ENCODE results near the gene SMIM20.

Gene SMIM20

DNA sequence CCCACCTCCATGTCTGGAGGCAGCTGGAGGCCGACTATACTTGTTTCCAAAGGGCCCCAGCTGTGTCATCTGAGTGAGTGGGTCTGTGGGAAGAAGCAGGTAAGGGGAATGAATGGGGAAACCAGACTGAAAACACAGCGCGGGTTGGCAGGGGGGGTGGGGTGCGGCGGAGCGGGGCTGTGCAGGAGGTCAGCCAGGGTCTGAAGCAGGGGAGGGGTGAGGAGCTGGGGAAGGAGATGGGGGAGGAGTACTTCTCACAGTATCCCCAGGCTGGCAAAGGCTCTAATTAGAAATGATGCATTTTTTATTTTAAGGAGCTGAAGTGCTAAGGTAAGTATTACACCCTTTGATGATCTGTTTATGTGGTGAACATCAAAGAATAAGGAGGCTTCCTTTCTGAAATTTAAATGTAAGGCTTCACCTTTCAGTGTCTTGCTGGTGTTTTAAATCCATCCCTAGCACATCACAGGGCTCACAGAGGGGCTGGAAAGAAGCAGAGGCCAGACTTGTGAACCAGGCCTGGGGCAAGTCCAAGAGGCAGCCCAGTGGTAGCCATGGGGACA is 37.5 kb downstream of the SMIM20 start:
- Histone ChIP-seq H3K4me3 (ENCODE audit: insufficient read depth, low read length, poor library complexity, severe bottlenecking) (no peak overlapping the region), H3K9me3 (ENCODE audit: insufficient read depth, low read length) (no peaks in the 10 kb centered on the region), H3K36me3 (ENCODE audit: low read length) (no peaks in the 10 kb centered on the region), H3K79me2 (ENCODE audit: insufficient read depth, low read length) (no peaks in the 10 kb centered on the region), H3K9ac (ENCODE audit: low read length) (no peak overlapping the region), H3K27me3 (ENCODE audit: low read length) (no peaks in the 10 kb centered on the region), H3K4me2 (ENCODE audit: low read depth, low read length, poor library complexity, severe bottlenecking) (no peak overlapping the region), H3F3A (ENCODE audit: insufficient read depth) (no peaks in the 10 kb centered on the region), H3K9me2 (replicated peaks; ENCODE audit: insufficient read depth, low read length) (no peaks in the 10 kb centered on the region), H3K27ac (ENCODE audit: low read depth, low read length) (no peak overlapping the region), H4K20me1 (ENCODE audit: low read depth, low read length) (no peaks in the 10 kb centered on the region), H2AFZ (ENCODE audit: low read depth, low read length, severe bottlenecking) (no peak overlapping the region)
- no peak for TF ChIP-seq EZH2phosphoT487 (conservative IDR thresholded peaks at IDR 0.05; ENCODE audit: low read length)
- TF ChIP-seq, protein P1, sequence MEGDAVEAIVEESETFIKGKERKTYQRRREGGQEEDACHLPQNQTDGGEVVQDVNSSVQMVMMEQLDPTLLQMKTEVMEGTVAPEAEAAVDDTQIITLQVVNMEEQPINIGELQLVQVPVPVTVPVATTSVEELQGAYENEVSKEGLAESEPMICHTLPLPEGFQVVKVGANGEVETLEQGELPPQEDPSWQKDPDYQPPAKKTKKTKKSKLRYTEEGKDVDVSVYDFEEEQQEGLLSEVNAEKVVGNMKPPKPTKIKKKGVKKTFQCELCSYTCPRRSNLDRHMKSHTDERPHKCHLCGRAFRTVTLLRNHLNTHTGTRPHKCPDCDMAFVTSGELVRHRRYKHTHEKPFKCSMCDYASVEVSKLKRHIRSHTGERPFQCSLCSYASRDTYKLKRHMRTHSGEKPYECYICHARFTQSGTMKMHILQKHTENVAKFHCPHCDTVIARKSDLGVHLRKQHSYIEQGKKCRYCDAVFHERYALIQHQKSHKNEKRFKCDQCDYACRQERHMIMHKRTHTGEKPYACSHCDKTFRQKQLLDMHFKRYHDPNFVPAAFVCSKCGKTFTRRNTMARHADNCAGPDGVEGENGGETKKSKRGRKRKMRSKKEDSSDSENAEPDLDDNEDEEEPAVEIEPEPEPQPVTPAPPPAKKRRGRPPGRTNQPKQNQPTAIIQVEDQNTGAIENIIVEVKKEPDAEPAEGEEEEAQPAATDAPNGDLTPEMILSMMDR (IDR thresholded peaks at IDR 0.05; ENCODE audit: insufficient read depth, low read length, poor library complexity, severe bottlenecking): no peak

DNA sequence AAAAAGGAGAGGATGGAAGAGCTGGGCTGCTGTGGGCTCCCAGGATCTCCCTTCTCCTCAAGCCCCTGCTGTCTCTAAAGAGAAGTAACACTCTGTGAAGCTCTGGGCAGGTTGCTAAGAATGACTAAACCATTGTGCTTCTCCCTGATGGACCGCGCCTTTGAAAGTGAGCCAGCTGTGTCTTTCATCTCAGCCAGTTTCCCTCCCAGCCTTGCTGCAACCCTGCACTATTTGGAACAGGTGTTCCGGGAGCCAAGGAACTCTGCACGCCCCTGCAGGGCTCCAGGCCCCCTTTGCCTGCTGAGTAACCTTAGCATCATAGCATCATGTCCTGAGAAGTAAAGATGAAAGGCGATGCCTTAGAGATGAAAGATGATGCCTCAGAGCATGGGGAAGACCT is 39.7 kb downstream of the SMIM20 start:
- Histone ChIP-seq H4K20me1 (ENCODE audit: low read depth, low read length) (no peaks in the 10 kb centered on the region), H3F3A (ENCODE audit: insufficient read depth) (no peaks in the 10 kb centered on the region), H3K9me3 (ENCODE audit: insufficient read depth, low read length) (no peaks in the 10 kb centered on the region), H3K9me2 (replicated peaks; ENCODE audit: insufficient read depth, low read length) (no peaks in the 10 kb centered on the region), H3K4me3 (ENCODE audit: insufficient read depth, low read length, poor library complexity, severe bottlenecking) (no peak overlapping the region), H3K36me3 (ENCODE audit: low read length) (no peaks in the 10 kb centered on the region), H3K27me3 (ENCODE audit: low read length) (no peaks in the 10 kb centered on the region), H2AFZ (ENCODE audit: low read depth, low read length, severe bottlenecking) (no peak overlapping the region), H3K9ac (ENCODE audit: low read length) (no peak overlapping the region), H3K79me2 (ENCODE audit: insufficient read depth, low read length) (no peaks in the 10 kb centered on the region), H3K27ac (ENCODE audit: low read depth, low read length) (no peak overlapping the region), H3K4me2 (ENCODE audit: low read depth, low read length, poor library complexity, severe bottlenecking) (no peak overlapping the region)
- no peak for TF ChIP-seq EZH2phosphoT487 (conservative IDR thresholded peaks at IDR 0.05; ENCODE audit: low read length)
- TF ChIP-seq, protein P1 (IDR thresholded peaks at IDR 0.05; ENCODE audit: insufficient read depth, low read length, poor library complexity, severe bottlenecking): no peak

DNA sequence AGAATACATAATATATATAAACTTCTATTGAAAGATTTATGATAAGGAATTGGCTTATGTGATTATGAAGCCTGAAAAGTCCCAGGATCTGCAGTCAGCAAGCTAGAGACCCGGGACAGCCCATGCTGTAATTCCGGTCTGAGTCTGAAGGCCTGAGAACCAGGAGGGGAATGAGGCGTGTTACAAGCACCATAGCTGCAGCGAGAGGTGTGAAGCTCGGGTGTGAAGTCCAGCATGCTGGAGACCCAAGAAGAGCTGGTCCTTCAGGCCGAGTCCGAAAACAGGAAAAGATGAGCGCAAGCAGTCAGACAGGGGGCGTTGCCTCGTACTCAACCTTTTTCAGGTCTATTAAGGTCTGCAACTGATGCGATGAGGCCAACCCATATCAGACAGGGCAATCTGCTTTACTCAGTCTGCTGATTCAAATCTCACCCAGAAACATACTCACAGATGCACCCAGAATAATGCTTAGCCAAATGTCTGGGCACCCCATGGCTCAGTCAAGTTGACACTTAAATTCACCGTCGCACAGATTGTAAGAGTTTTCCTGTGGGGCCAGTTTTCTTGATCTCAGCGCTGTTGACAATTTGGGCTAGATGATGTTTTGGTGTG is 40.4 kb downstream of the SMIM20 start:
- no peak overlapping the region for H3K27ac ChIP-seq (ENCODE audit: low read depth, low read length)
- no peak overlapping the region for H3K4me2 ChIP-seq (ENCODE audit: low read depth, low read length, poor library complexity, severe bottlenecking)
- H3K9ac ChIP-seq (ENCODE audit: low read length): no peak overlapping the region
- no peaks in the 10 kb centered on the region for H4K20me1 ChIP-seq (ENCODE audit: low read depth, low read length)
- TF ChIP-seq, protein P1 (IDR thresholded peaks at IDR 0.05; ENCODE audit: insufficient read depth, low read length, poor library complexity, severe bottlenecking): no peak
- no peak for TF ChIP-seq EZH2phosphoT487 (conservative IDR thresholded peaks at IDR 0.05; ENCODE audit: low read length)
- H3K79me2 ChIP-seq (ENCODE audit: insufficient read depth, low read length): no peaks in the 10 kb centered on the region
- no peaks in the 10 kb centered on the region for H3F3A ChIP-seq (ENCODE audit: insufficient read depth)
- no peak overlapping the region for H2AFZ ChIP-seq (ENCODE audit: low read depth, low read length, severe bottlenecking)
- no peaks in the 10 kb centered on the region for H3K27me3 ChIP-seq (ENCODE audit: low read length)
- H3K36me3 ChIP-seq (ENCODE audit: low read length): no peaks in the 10 kb centered on the region
- no peaks in the 10 kb centered on the region for H3K9me3 ChIP-seq (ENCODE audit: insufficient read depth, low read length)
- no peaks in the 10 kb centered on the region for H3K9me2 ChIP-seq (replicated peaks; ENCODE audit: insufficient read depth, low read length)
- no peak overlapping the region for H3K4me3 ChIP-seq (ENCODE audit: insufficient read depth, low read length, poor library complexity, severe bottlenecking)

Data from SU-DHL-6 (cell line).